Stimulated activated CD4-positive, alpha-beta T cell treated with anti-CD3 and anti-CD28 coated beads, TNF-alpha, amount 100 ng/mL, for 1 hour (primary cell): ENCODE measurements around the gene OR8B2.
"Not testable (repeated sequence)": the region's sequence is repeated elsewhere in the genome, so short reads cannot be mapped to it uniquely, and the experiment has no call there.

Experiments used
- DNase-seq, 3 donors: peaks; one replicate each; pipeline ENCODE4 v3.0.0-alpha.2; 2020; ENCODE audit warnings: low read depth in 3 of 3, low spot score in 1 of 3

Gene OR8B2, protein sequence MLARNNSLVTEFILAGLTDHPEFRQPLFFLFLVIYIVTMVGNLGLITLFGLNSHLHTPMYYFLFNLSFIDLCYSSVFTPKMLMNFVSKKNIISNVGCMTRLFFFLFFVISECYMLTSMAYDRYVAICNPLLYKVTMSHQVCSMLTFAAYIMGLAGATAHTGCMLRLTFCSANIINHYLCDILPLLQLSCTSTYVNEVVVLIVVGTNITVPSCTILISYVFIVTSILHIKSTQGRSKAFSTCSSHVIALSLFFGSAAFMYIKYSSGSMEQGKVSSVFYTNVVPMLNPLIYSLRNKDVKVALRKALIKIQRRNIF

DNA sequence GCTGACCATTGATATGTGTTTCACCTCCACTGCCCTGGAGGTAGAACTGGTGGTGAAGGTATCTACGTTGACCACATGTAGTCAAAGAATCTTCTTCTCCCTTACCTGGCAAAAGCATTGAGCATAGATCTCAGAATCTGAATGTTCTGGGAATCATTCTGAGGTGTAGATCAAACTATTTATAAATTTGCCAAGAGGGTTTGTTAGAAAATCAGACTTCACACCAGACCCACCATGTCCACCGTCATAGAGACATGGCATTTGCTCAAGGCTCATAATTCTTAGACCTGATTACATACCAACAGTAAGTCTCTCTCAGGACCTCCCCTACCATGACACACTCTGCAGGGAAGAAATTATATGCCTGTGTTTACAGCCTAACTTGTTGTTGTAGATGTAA, at the start of gene OR8B2:
OR8B2 (minus strand) TSS at position 101 of the 400 bp plus-strand sequence. CDS start 1,156 bp downstream, outside the sequence.
- no peak for DNase-seq

DNA sequence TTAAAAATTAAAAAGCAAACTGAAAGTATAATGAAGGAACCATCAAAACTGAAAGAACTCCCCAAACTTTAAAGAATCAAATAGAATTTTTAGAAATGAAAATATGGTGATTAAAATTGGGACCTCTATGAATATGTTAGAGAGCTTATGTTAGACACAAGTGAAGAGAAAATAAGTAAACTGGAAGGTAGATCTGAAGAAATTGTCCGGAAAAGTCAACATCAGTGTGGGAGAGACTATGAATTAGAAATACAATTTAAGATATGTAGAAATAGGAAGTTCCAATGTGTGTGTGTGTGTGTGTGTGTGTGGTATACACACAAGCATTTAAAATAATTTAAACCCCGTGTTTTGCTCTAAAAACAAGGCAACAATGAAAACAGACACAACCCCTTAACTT, 45.3 kb upstream of the OR8B2 start:
- no peak for DNase-seq

DNA sequence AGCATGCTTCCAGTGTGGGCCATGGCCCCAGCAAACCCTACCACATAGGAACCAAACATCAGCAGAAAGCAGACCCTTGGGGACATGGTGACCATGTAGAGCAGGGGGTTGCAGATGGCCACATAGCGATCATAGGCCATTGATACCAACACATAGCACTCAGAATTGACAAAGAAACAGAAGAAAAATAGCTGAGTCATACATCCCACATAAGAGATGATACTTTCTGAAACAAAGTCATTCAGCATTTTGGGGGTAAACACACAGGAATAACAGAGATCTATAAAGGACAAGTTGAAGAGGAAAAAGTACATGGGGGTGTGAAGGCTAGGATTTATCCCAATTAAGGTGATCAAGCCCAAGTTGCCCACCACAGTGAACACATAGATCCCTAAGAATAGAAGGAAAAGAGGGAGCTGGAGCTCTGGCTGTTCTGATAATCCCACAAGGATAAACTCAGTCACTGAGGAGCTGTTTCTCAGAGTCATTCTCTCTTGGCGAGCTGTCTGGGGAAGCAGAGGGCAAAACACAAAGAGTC, 40.2 kb upstream of the OR8B2 start, which contains the start of gene OR8B4:
OR8B4 (minus strand) TSS at position 488 of the 538 bp plus-strand sequence; CDS start at position 488, 0 bp downstream.
- DNase-seq: no peak

DNA sequence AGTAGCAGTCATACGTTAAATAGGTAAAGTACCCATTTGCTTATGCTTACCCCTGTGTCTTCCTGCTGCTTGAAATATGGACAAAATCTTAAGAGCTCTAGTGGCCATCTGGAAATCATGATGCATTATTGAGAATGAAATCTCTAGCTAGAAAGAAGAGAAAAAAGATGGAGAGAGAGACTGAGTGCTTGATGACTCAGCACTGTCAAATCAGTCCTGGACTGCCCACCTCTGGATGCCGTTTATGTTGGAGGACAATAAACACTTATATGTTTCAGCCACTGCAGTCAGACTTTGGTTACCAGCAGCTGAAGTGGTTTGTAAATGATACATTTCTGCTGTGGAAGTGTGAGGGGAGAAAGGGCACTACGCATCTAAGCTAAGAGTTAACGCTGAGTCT, 36.7 kb upstream of the OR8B2 start:
- DNase-seq: no peak

DNA sequence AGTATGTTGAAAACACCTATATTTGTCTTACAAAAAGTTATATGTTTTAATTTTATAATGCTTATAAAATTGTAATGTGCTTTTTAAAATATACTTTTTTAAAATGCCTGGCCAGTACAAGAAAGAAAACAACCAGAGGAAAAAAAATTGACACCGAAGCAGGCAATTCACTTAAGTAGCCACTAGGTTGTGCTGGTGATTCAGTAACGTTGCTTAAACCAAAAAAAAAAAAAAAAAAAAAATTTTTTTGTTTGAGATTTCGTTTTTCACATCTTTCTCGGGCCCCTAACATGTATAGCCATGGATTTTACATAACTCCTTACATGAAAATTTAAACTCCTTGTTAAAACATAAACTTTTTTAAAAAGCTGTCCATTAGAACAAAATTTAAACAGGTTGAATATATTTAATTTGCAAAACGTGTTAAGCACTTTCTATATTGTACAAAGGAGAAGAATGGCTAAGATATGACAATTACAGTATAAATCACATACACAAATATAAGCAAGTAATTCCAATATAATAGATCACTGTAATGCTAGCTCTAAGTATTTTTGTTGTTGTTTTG, 31.1 kb upstream of the OR8B2 start:
- DNase-seq: no peak

DNA sequence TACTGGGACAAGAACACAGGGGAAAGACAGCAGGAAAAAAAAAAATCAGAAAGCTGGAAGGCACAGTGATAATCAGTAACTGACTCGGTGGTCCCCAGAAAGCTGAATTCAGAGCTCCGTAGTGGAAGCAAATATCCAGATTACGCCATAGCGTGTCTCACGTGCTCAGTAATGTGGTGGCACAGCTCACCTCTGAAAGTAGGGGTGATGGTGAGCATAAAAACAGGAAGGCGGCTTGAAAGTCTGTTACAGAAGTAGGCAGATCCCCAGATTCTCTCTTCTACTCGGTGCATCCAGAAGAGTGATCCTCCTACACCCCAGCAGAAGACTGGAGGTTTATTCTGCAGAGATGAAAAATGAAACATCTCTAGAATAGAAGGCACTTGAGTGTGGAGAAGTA, 25.6 kb upstream of the OR8B2 start:
- DNase-seq: no peak

DNA sequence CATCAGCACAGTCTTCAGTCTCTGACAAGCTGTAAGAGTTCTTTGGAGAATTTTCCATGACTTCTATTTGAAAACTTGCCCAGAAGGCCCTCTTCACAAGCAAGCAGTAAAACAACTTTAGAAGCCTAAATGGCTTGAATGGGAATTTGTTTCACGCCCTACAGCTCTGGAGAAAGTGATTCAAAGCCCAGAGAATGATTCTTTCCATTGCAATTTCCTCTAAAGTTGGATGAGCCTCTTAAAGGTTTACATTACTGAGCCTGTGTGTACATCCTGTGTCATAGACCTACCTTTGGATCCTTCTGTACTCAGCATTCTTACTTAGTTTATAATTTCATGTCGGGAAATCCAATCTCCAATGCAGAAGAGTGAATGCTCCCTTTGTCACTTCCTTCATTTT, 21.3 kb upstream of the OR8B2 start:
- no peak for DNase-seq

DNA sequence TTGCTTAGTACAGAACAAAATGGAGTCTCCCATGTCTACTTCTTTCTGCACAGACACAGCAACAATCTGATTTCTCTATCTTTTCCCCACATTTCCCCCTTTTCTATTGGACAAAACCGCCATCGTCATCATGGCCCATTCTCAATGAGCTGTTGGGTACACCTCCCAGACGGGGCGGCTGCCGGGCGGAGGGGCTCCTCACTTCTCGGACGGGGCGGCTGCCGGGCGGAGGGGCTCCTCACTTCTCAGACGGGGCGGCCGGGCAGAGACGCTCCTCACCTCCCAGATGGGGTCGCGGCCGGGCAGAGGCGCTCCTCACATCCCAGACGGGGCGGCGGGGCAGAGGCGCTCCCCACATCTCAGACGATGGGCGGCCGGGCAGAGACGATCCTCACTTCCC, 18.9 kb upstream of the OR8B2 start:
- not testable (repeated sequence) for DNase-seq

DNA sequence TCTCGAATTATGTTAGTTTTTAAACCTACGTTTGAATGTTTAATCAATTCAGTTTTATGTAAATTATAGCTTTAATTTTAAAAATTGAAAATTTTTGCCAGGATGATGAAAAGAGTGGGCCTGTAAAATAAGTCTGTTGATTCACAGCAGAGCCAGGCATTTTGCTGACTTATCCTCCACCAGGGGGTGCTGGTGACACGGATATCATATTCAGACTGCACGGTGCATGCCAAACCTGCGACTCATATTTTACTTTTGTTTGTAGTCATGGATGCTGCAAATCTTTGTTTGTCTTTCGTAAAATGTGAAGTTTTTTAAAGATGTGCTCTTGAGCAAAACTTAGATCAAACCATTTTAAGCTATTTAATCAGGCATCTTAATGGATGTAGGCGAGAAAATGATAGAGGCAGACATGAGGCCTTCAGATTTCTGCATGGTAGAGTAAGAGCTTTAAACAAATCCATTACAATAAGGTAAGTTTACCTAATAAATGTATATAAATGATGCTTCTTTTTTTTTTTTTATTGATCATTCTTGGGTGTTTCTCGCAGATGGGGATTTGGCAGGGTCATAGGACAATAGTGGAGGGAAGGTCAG, 18.1 kb upstream of the OR8B2 start:
- no peak for DNase-seq

DNA sequence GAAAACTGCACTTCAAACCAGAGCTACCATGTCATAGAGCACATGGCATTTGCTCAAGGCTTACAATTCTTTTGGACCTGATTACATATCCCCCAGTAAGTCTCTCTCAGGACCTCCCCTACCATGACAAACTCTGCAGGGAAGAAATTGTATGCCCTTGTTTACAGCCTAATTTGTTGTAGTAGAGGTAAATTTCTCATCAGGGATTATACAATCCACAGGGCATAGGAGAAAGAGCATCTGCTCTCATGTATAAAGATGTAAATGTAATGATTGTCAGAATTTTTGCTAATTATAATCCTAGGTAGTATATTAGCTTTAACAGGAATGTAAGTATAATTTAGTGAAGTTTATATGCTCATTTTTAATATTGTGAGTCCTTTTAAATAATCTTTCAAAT, 14.6 kb upstream of the OR8B2 start, which contains the start of gene OR8B3:
OR8B3 (minus strand) TSS at position 101 of the 400 bp plus-strand sequence. CDS start 1,673 bp downstream, outside the sequence.
- no peak for DNase-seq

DNA sequence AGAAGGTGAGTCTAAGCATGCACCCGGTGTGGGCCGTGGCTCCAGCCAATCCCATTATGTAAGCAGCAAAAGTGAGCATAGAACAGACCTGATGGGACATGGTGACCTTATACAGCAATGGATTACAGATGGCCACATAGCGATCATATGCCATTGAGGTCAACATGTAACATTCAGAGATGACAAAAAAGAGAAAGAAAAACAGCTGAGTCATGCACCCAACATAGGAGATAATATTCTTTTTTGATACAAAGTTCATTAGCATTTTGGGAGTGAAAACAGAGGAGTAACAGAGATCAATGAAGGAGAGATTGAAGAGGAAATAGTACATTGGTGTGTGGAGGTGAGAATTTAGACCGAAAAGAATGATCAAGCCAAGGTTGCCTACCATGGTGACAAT, 12.5 kb upstream of the OR8B2 start:
- not testable (repeated sequence) for DNase-seq

DNA sequence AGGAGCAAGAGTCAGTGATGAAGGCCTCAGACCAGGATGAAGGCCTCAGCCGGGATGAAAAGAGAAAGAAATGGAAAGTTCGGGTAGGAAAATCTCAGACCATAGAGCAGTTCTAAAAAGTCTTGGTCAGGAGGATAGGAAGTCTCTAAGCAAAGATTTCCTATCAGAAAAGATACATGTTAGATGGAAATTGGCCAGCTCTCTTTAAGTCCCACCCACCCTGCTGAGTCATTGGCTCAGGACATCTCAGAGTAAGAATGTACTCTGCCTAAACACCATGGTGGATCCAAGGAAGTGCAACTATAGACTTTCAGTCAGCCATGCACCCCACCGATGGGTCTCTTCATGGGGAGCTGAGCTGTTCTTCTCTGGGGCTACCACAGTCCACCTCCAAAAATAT, 10.1 kb upstream of the OR8B2 start:
- no peak for DNase-seq

DNA sequence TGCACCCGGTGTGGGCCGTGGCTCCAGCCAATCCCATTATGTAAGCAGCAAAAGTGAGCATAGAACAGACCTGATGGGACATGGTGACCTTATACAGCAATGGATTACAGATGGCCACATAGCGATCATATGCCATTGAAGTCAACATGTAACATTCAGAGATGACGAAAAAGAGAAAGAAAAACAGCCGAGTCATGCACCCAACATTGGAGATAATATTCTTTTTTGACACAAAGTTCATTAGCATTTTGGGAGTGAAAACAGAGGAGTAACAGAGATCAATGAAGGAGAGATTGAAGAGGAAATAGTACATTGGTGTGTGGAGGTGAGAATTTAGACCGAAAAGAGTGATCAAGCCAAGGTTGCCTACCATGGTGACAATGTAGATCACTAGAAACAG, 1.4 kb downstream of the OR8B2 start:
- not testable (repeated sequence) for DNase-seq

DNA sequence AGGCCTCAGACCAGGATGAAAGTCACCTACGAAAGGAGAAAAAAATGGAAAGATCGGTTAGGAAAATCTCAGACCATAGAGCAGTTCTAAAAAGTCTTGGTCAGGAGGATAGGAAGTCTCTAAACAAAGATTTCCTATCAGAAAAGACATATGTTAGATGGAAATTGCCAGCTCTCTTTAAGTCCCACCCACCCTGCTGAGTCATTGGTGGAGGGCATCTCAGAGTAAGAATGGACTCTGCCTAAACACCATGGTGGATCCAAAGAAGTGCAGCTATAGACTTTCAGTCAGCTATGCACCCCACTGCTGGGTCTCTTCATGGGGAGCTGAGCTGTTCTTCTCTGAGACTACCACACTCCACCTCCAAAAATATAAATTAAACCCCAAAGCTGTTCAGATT, 3.7 kb downstream of the OR8B2 start:
- no peak for DNase-seq

DNA sequence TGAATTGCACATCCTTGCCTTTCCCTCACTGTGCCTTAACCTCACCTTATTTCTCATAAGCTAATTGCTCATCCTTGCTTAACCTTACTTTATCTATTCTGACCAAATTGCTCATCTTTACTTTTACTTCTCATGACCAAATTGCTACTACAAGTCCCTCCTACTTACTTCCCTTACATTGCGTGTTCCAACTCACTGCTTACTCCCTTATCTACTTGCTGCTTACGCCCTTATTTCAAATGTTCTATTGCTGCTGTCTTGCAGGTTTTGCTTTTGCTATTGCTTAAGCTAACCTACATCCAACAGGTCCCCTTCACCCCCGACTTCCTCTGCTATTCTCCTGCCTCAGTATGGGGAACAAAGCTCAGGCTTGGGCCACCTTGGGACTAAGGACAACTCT, 8.0 kb downstream of the OR8B2 start:
- DNase-seq: no peak

DNA sequence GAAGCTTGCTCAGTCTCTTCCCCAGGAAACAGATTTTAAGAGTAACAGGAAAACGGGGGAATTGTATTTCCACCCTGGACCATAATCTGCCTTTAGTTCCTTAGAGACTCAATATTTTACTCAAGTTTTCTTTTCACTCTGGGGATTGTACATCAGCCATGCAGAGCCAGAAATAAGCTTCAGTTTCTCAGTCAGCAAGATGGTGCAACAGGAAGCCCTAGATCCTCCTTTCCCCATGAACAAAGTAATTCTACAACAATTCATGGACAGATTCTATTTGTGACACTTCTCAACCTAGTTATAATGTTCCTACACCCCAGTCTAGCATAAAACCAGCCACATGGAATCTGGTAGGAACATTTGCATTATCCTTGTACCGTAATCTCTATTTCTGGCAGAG, 24.7 kb downstream of the OR8B2 start:
- DNase-seq: no peak

DNA sequence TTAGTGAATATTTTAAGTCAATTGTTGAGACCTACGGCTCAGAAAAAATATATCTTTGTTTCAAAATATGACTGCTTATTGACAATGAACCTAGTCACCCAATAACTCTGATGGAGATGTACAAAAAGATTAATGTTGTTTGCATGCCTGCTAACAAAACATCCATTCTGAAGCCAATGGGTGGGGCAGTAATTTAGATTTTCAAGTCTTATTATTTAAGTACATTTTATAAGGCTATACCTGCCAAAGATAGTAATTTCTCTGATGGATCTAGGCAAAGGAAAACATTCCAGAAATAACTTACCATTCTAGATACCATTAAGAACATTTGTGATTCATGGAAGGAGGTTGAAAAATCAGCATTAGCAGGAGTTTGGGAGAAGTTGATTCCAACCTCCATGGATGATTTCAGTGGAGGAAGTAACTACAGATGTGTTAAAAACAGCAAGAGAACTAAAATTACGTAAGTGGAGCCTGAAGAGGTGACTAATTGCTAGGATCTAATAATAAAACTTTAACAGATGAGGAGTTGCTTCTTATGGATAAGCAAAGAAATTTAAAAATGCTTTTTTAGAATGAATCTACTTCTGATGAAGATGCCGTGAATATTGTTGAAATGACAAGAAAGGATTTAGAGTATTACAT, 37.9 kb downstream of the OR8B2 start:
- no peak for DNase-seq

DNA sequence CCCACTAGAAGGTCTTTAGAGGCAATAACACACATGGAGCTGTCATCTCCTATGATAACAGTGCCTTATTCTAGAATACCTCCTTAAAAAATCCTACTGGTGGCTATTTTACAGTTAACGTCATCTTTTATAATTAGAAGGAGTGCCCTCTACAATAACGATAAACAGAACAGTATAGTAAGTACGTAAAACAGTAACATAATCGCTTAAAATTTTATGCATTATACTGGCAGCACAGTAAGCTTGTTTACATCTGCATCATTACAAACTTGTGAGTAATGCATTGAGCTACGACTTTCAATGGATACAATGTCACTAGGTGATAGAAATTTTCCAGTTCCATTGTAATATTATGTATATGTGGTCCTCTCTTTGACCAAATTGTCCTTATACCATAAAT, 40.0 kb downstream of the OR8B2 start:
- no peak for DNase-seq

DNA sequence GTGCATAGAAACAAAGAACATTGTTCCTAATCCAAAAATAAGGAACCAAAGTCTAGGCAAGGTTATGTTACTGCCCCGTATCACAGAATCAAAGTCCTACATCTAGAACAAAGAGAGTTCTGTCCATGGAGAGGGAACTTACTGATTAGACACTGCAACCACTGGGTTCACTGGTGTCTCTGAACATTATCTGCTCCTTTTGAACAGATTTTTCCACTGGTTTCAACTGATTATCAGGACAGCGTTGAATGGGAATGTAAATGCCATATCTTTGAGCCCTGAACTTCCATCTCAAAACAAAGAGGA, 44.2 kb downstream of the OR8B2 start:
- no peak for DNase-seq

DNA sequence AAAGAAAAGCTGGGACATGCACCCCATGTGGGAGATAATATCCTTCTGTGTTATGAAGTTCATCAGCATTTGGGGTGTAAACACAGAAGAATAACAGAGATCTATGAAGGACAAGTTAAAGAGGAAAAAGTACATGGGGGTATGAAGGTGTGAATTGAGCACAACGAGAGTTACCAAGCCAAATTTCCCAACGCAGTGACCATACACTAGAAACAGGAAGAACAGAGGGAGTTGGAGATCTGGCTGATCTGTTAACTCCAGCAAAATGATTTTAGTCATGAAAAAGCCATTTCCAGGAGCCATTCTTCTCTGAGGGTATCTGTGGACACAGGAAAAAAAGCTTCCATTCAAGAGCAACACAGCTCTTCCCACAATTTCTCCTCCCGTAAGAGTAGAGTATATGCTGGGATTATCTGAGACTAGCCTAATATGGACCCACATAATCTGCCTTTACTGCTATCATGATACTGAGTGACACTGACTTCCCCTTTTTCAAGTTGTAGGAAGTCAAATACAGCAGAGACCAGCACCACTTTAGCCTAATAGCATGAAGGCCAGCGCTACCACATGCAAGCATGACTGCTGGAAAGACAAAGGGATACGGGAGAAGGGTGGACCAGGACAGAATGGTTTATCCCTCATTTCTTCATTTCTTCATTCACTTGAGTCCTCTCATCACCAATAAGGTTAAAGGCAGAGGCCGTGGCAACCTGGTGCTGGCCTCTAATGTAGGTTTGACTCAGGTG, 44.7 kb downstream of the OR8B2 start:
- no peak for DNase-seq
